Ishikawa (cell line): ENCODE results near the gene MYH6.

Experiments
- CEBPB ChIP-seq: IDR thresholded peaks from 2 replicates; pipeline ENCODE4 v1.6.1; 2012
- CREB1 ChIP-seq: IDR thresholded peaks from 2 replicates; pipeline ENCODE4 v1.6.1; 2012; ENCODE audit warnings: low read depth
- EGR1 ChIP-seq: IDR thresholded peaks from 2 replicates; pipeline ENCODE4 v1.6.1; 2012
- EP300 ChIP-seq: IDR thresholded peaks from 2 replicates; pipeline ENCODE4 v1.6.1; 2012; ENCODE audit warnings: borderline replicate concordance
- FOXM1 ChIP-seq: IDR thresholded peaks from 2 replicates; pipeline ENCODE4 v1.6.1; 2012; ENCODE audit warnings: low read depth, borderline replicate concordance
- MAX ChIP-seq: IDR thresholded peaks from 2 replicates; pipeline ENCODE4 v1.6.1; 2012
- NFIC ChIP-seq: IDR thresholded peaks from 2 replicates; pipeline ENCODE4 v1.6.1; 2012
- RAD21 ChIP-seq: IDR thresholded peaks from 2 replicates; pipeline ENCODE4 v1.6.1; 2012; ENCODE audit warnings: low read depth
- REST ChIP-seq: IDR thresholded peaks from 2 replicates; pipeline ENCODE4 v1.6.1; 2012; ENCODE audit warnings: low read depth, mild to moderate bottlenecking
- TAF1 ChIP-seq: IDR thresholded peaks from 2 replicates; pipeline ENCODE4 v1.6.1; 2012; ENCODE audit warnings: low read depth, mild to moderate bottlenecking
- TCF12 ChIP-seq: IDR thresholded peaks from 2 replicates; pipeline ENCODE4 v1.6.1; 2012; ENCODE audit warnings: low read depth
- TEAD4 ChIP-seq: IDR thresholded peaks from 2 replicates; pipeline ENCODE4 v1.6.1; 2012
- USF1 ChIP-seq: IDR thresholded peaks from 2 replicates; pipeline ENCODE4 v1.6.1; 2012
- YY1 ChIP-seq: IDR thresholded peaks from 2 replicates; pipeline ENCODE4 v1.6.1; 2012; ENCODE audit warnings: low read depth
- ZBTB7A ChIP-seq: IDR thresholded peaks from 2 replicates; pipeline ENCODE4 v1.6.1; 2012; ENCODE audit warnings: low read depth

The MYH6 gene

GRCh38 chr14:23388996-23389395 lies 19.1 kb downstream of the MYH6 start:
- TF ChIP-seq FOXM1 = no peak
- TF ChIP-seq TEAD4 = no peak
- TF ChIP-seq USF1 = no peak
- no peak for TF ChIP-seq YY1
- no peak for TF ChIP-seq NFIC
- TF ChIP-seq CREB1 = no peak
- no peak for TF ChIP-seq RAD21

GRCh38 chr14:23387916-23388882 lies 19.9 kb downstream of the MYH6 start:
- no peak for TF ChIP-seq FOXM1
- TF ChIP-seq CREB1 = no peak
- no peak for TF ChIP-seq EGR1
- no peak for TF ChIP-seq TEAD4
- no peak for TF ChIP-seq MAX
- TF ChIP-seq CEBPB = no peak
- TF ChIP-seq TCF12 = no peak
- no peak for TF ChIP-seq TAF1
- no peak for TF ChIP-seq NFIC
- no peak for TF ChIP-seq EP300
- TF ChIP-seq ZBTB7A = no peak
- TF ChIP-seq USF1 = no peak
- no peak for TF ChIP-seq REST

- no peak for TF ChIP-seq MAX
- TF ChIP-seq FOXM1 = no peak
- TF ChIP-seq REST = no peak
- TF ChIP-seq RAD21 = no peak
- TF ChIP-seq NFIC = no peak
- no peak for TF ChIP-seq TEAD4
- TF ChIP-seq YY1 = no peak
- no peak for TF ChIP-seq TAF1
- no peak for TF ChIP-seq USF1
- no peak for TF ChIP-seq EP300
Measured at GRCh38 chr14:23386999-23387398, 21.1 kb downstream of the MYH6 start.

GRCh38 chr14:23385642-23386265 lies 22.3 kb downstream of the MYH6 start:
- TF ChIP-seq FOXM1 = no peak
- no peak for TF ChIP-seq CEBPB
- TF ChIP-seq TEAD4 = no peak
- TF ChIP-seq TAF1 = no peak
- TF ChIP-seq EP300 = no peak

- TF ChIP-seq NFIC = no peak
- no peak for TF ChIP-seq TAF1
- no peak for TF ChIP-seq USF1
- TF ChIP-seq FOXM1 = no peak
- TF ChIP-seq REST = no peak
- TF ChIP-seq RAD21 = no peak
- no peak for TF ChIP-seq TCF12
- no peak for TF ChIP-seq YY1
- TF ChIP-seq ZBTB7A = no peak
Measured at GRCh38 chr14:23385244-23385641, 22.8 kb downstream of the MYH6 start.
